GM18858 (cell line): ENCODE data around the gene NALCN.

Experiments
- ATAC-seq: cut with Tn5 transposase; IDR thresholded peaks from one replicate; pipeline ENCODE4 v1.9.1; 2021; ENCODE audit not compliant: unreplicated experiment

NALCN gene

GRCh38 chr13:101291646-101292515, 124.4 kb downstream of the NALCN start:
- no peak for ATAC-seq

GRCh38 chr13:101291206-101291605, 125.1 kb downstream of the NALCN start:
- no peak for ATAC-seq

- no peak for ATAC-seq
These were observed 126.5 kb downstream of the NALCN start for GRCh38 chr13:101289764-101290163.

- no peak for ATAC-seq
These were observed 132.5 kb downstream of the NALCN start for GRCh38 chr13:101283782-101284181.

- ATAC-seq = no peak
These were observed 143.4 kb downstream of the NALCN start for GRCh38 chr13:101272886-101273285.

GRCh38 chr13:101271681-101272245, 144.5 kb downstream of the NALCN start:
- ATAC-seq = no peak

GRCh38 chr13:101267656-101268055, 148.7 kb downstream of the NALCN start:
- no peak for ATAC-seq

- no peak for ATAC-seq
These were observed 150.4 kb downstream of the NALCN start for GRCh38 chr13:101265934-101266333.

GRCh38 chr13:101264931-101265330, 151.4 kb downstream of the NALCN start:
- ATAC-seq = no peak

GRCh38 chr13:101262306-101262705, 154.0 kb downstream of the NALCN start:
- ATAC-seq = peak; percentile 62

- ATAC-seq = no peak
These were observed 157.8 kb downstream of the NALCN start for GRCh38 chr13:101258509-101258908.

GRCh38 chr13:101258071-101258470, 158.2 kb downstream of the NALCN start:
- ATAC-seq = peak; percentile 98

- ATAC-seq = no peak
These were observed 167.4 kb downstream of the NALCN start for GRCh38 chr13:101248739-101249514.

GRCh38 chr13:101242720-101243119, 173.6 kb downstream of the NALCN start:
- ATAC-seq = no peak

- ATAC-seq = no peak
These were observed 177.8 kb downstream of the NALCN start for GRCh38 chr13:101238555-101238954.

- no peak for ATAC-seq
These were observed 184.4 kb downstream of the NALCN start for GRCh38 chr13:101231751-101232428.

- no peak for ATAC-seq
These were observed 185.9 kb downstream of the NALCN start for GRCh38 chr13:101230271-101230890.

- ATAC-seq = no peak
These were observed 196.6 kb downstream of the NALCN start for GRCh38 chr13:101219609-101220265.

GRCh38 chr13:101218484-101218883, 197.8 kb downstream of the NALCN start:
- no peak for ATAC-seq

- ATAC-seq = no peak
These were observed 199.2 kb downstream of the NALCN start for GRCh38 chr13:101217086-101217485.
